ENCODE measurements around the gene PPM1M.

The PPM1M gene

GRCh38 chr3:52230889-52231499, 14.6 kb upstream of the PPM1M start:
- no peak for DNase-seq (ENCODE audit: low read depth in 2 of 2)

- DNase-seq (ENCODE audit: low read depth in 2 of 2) = peak; percentile 65 to 84
Observed at GRCh38 chr3:52231502-52232278, 13.9 kb upstream of the PPM1M start.

- DNase-seq (ENCODE audit: low read depth in 2 of 2) = no peak
Observed at GRCh38 chr3:52232279-52233107, 13.1 kb upstream of the PPM1M start.

- no peak for DNase-seq (ENCODE audit: low read depth in 2 of 2)
Observed at GRCh38 chr3:52233108-52233591, 12.4 kb upstream of the PPM1M start.

- DNase-seq (ENCODE audit: low read depth in 2 of 2) = no peak
Observed at GRCh38 chr3:52233968-52234367, 11.6 kb upstream of the PPM1M start.

- no peak for DNase-seq (ENCODE audit: low read depth in 2 of 2)
Observed at GRCh38 chr3:52234516-52235447, 10.8 kb upstream of the PPM1M start.

- no peak for DNase-seq (ENCODE audit: low read depth in 2 of 2)
Observed at GRCh38 chr3:52236424-52236886, 9.1 kb upstream of the PPM1M start.

- no peak for DNase-seq (ENCODE audit: low read depth in 2 of 2)
Observed at GRCh38 chr3:52237006-52237656, 8.4 kb upstream of the PPM1M start.

GRCh38 chr3:52237657-52238172, 7.8 kb upstream of the PPM1M start:
- no peak for DNase-seq (ENCODE audit: low read depth in 2 of 2)

GRCh38 chr3:52238193-52238760, 7.3 kb upstream of the PPM1M start:
- no peak for DNase-seq (ENCODE audit: low read depth in 2 of 2)

- peak; percentile 79 for DNase-seq (ENCODE audit: low read depth in 2 of 2)
Observed at GRCh38 chr3:52238761-52239701, 6.5 kb upstream of the PPM1M start, which contains the start of gene TWF2. TSS of gene TWF2 (minus strand) at chr3:52239158. CDS start at chr3:52239016, 142 bp downstream.

GRCh38 chr3:52240059-52240885, 5.3 kb upstream of the PPM1M start:
- DNase-seq (ENCODE audit: low read depth in 2 of 2) = peak; percentile 58 to 65

GRCh38 chr3:52240886-52241370, 4.6 kb upstream of the PPM1M start:
- no peak for DNase-seq (ENCODE audit: low read depth in 2 of 2)

- no peak for DNase-seq (ENCODE audit: low read depth in 2 of 2)
Observed at GRCh38 chr3:52242039-52242438, 3.5 kb upstream of the PPM1M start.

- peak in 1 of 2 donors; percentile 47 for DNase-seq (ENCODE audit: low read depth in 2 of 2)
Observed at GRCh38 chr3:52243791-52244628, 1.5 kb upstream of the PPM1M start.

GRCh38 chr3:52246264-52246620, 683 bp downstream of the PPM1M start:
- no peak for DNase-seq (ENCODE audit: low read depth in 2 of 2)

Measured in stimulated activated CD4-positive, alpha-beta T cell treated with anti-CD3 and anti-CD28 coated beads, Interleukin-15, amount 100 ng/mL, for 48 hours (primary cell).